K562 (cell line): ENCODE results near the gene ABHD4. TPM values are rescaled to one million over a fixed set of nuclear protein-coding genes. Genes with fewer than 3 reads are reported as not detected.
A peak's percentile ranks its signal among the peaks of the same experiment; 100 is the strongest.

Source experiments
- CHD4 ChIP-seq: fragments of 200-600 bp; sonication (generic); IDR thresholded peaks from 3 replicates; pipeline ENCODE4 v1.6.1; 2012; ENCODE audit warnings: low read depth, mild to moderate bottlenecking, mixed read lengths, low read length, inconsistent platforms; ENCODE audit not compliant: insufficient read depth, insufficient replicate concordance, poor library complexity, severe bottlenecking
- HDAC1 ChIP-seq, 2 experiments: fragments of 450-650 bp; IDR thresholded peaks; 2 replicates each; pipeline ENCODE4 v1.6.1; 2016 to 2017; ENCODE audit warnings: inconsistent platforms in 1 of 2, mild to moderate bottlenecking in 1 of 2, moderate library complexity in 1 of 2
- HDAC8 ChIP-seq: fragments of 450-650 bp; IDR thresholded peaks from 2 replicates; pipeline ENCODE4 v1.6.1; 2016; ENCODE audit warnings: mild to moderate bottlenecking, missing genetic modification characterization, moderate library complexity, missing compliant biosample characterization
- JUN ChIP-seq, 2 experiments: sonication (generic) in 1 of 2; formaldehyde crosslinking in 1 of 2; IDR thresholded peaks; 2 replicates each; pipeline versions ENCODE4 v1.6.1 to v1.8.0; 2012 to 2022; ENCODE audit warnings: borderline replicate concordance in 2 of 2, mild to moderate bottlenecking in 2 of 2, improper control_type of control experiment in 1 of 2, low read depth in 1 of 2, low read length in 1 of 2, missing genetic modification reagents in 1 of 2
- MCM7 ChIP-seq, 2 experiments: fragments of 450-650 bp; IDR thresholded peaks; 2 replicates each; pipeline ENCODE4 v1.6.1; 2016 to 2018
- RNF219 ChIP-seq: fragments of 250-450 bp; sonication (Bioruptor Pico); IDR thresholded peaks from 2 replicates; pipeline ENCODE4 v1.5.0; 2022; ENCODE audit warnings: mild to moderate bottlenecking
- SETDB1 ChIP-seq: IDR thresholded peaks from one replicate; pipeline ENCODE4 v1.6.1; 2012; ENCODE audit warnings: low read length, control low read depth, inconsistent platforms
- TAF7 ChIP-seq: fragments of 450-650 bp; IDR thresholded peaks from 2 replicates; pipeline ENCODE4 v1.6.1; 2016; ENCODE audit warnings: missing genetic modification characterization, missing compliant biosample characterization
- TBL1XR1 ChIP-seq, 2 experiments: IDR thresholded peaks; 2 replicates each; pipeline ENCODE4 v1.6.1; 2012; ENCODE audit warnings: improper control_type of control experiment in 2 of 2, low read length in 2 of 2, mild to moderate bottlenecking in 1 of 2
- TBP ChIP-seq: optimal IDR thresholded peaks from 2 replicates; pipeline ENCODE3; 2011; ENCODE audit warnings: low read depth, low read length, improper control_type of control experiment
- ZFP30 ChIP-seq: fragments of 250-450 bp; sonication (Bioruptor Pico); IDR thresholded peaks from 2 replicates; pipeline ENCODE4 v1.8.0; 2022; ENCODE audit warnings: moderate library complexity, mild to moderate bottlenecking, inconsistent platforms, borderline replicate concordance
- ZNF175 ChIP-seq: fragments of 200-800 bp; sonication (Bioruptor generic); IDR thresholded peaks from 2 replicates; pipeline ENCODE4 v1.6.1; 2016; ENCODE audit warnings: low read depth, mild to moderate bottlenecking, missing genetic modification characterization, missing compliant biosample characterization
- ZNF253 ChIP-seq: fragments of 250-450 bp; sonication (Bioruptor Pico); conservative IDR thresholded peaks from 2 replicates; pipeline ENCODE4 v1.6.1; 2021; ENCODE audit warnings: mild to moderate bottlenecking
- polyA plus RNA-seq, 8 experiments: library from polyadenylated mRNA; depleted of rRNA in 4 of 8; stranded (reverse) in 5 of 8; unstranded in 3 of 8; fragments of >200 nt; fragmentation: Nextera tagmentation in 2 of 8; fragmentation: Illumina TruSeq in 1 of 8; extraction: Ambion mirVana in 2 of 8; extraction: Trizol in 1 of 8; gene quantifications; 2 replicates each; pipeline versions ENCODE4 v1.2.1 to v1.2.3, GENCODE V29; 2011 to 2014; ENCODE audit warnings: inconsistent platforms in 1 of 8, missing spikeins in 1 of 8
- total RNA-seq, 7 experiments: library from RNA; depleted of rRNA in 6 of 7; stranded (reverse); fragments of >200 nt in 6 of 7; fragmentation: Illumina TruSeq in 2 of 7; extraction: Trizol in 2 of 7; gene quantifications; 2 replicates each; pipeline versions ENCODE4 v1.2.1 to v1.2.3, GENCODE V29; 2011 to 2021; ENCODE audit warnings: low replicate concordance in 1 of 7
- TF ChIP-seq, protein P1 (sequence below): fragments of 450-650 bp; IDR thresholded peaks from 2 replicates; pipeline ENCODE4 v1.6.1; 2017; ENCODE audit warnings: mild to moderate bottlenecking, moderate library complexity

ABHD4 gene
- total and polyA plus RNA-seq, 9 of the 15 experiments (the other 6 are each of a cell fraction or from before 2014, with no cell fraction given) = 3.6 to 12.0 (median 7.2) TPM

- TF ChIP-seq TBP (no peak), JUN (IDR thresholded peaks at IDR 0.05; ENCODE audit: borderline replicate concordance, low read depth, low read length) (0 out of 2 replicates have a peak, but pooled peaks have one; percentile 34), JUN (CRISPR knock-in tag; IDR thresholded peaks at IDR 0.05; ENCODE audit: borderline replicate concordance) (no peak), HDAC1 (IDR thresholded peaks at IDR 0.05) (no peak), HDAC8 (no peak), TBL1XR1 (IDR thresholded peaks at IDR 0.05; ENCODE audit: low read length in 2 of 2) (no peak), TAF7 (tag) (no peak), ZNF175 (no peak), ZNF253 (no peak), RNF219 (CRISPR knock-in tag) (no peak), ZFP30 (CRISPR knock-in tag) (no peak), CHD4 (no peak), SETDB1 (no peak), MCM7 (IDR thresholded peaks at IDR 0.05) (no peak)
- TF ChIP-seq, protein P1, sequence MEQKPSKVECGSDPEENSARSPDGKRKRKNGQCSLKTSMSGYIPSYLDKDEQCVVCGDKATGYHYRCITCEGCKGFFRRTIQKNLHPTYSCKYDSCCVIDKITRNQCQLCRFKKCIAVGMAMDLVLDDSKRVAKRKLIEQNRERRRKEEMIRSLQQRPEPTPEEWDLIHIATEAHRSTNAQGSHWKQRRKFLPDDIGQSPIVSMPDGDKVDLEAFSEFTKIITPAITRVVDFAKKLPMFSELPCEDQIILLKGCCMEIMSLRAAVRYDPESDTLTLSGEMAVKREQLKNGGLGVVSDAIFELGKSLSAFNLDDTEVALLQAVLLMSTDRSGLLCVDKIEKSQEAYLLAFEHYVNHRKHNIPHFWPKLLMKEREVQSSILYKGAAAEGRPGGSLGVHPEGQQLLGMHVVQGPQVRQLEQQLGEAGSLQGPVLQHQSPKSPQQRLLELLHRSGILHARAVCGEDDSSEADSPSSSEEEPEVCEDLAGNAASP = no peak
These were observed 770 bp downstream of the ABHD4 start (continued) for GRCh38 chr14:22598896-22599244.
